NCI-H128 (cell line): ENCODE data around the gene OTOF.

ENCODE experiments used
- DNase-seq: peaks from one replicate; lab custom pipeline; 2025; ENCODE audit not compliant: unreplicated experiment; lab: John Stamatoyannopoulos, UW

Gene OTOF

GRCh38 chr2:26454561-26455001 is 23.3 kb downstream of the OTOF start:
- no peak for DNase-seq

- DNase-seq: no peak
These were observed 24.2 kb downstream of the OTOF start for GRCh38 chr2:26453421-26454329.

GRCh38 chr2:26451700-26452099 is 26.2 kb downstream of the OTOF start:
- no peak for DNase-seq

GRCh38 chr2:26450031-26450635 is 27.8 kb downstream of the OTOF start:
- DNase-seq: no peak

- no peak for DNase-seq
These were observed 28.5 kb downstream of the OTOF start for GRCh38 chr2:26449278-26450030.

GRCh38 chr2:26448651-26449050 is 29.3 kb downstream of the OTOF start:
- DNase-seq: no peak

GRCh38 chr2:26444236-26444635 is 33.7 kb downstream of the OTOF start:
- no peak for DNase-seq

- no peak for DNase-seq
These were observed 35.2 kb downstream of the OTOF start for GRCh38 chr2:26442707-26443106.

- DNase-seq: no peak
These were observed 35.6 kb downstream of the OTOF start for GRCh38 chr2:26442301-26442700.

- no peak for DNase-seq
These were observed 39.0 kb downstream of the OTOF start for GRCh38 chr2:26438926-26439325.

- DNase-seq: no peak
These were observed 39.4 kb downstream of the OTOF start for GRCh38 chr2:26438526-26438925.

- no peak for DNase-seq
These were observed 42.8 kb downstream of the OTOF start for GRCh38 chr2:26435106-26435505.

- DNase-seq: no peak
These were observed 45.1 kb downstream of the OTOF start for GRCh38 chr2:26432859-26433258.

GRCh38 chr2:26432363-26432762 is 45.6 kb downstream of the OTOF start:
- no peak for DNase-seq

- DNase-seq: no peak
These were observed 47.1 kb downstream of the OTOF start for GRCh38 chr2:26430826-26431225.

- peak; percentile 73 for DNase-seq
These were observed 47.9 kb downstream of the OTOF start for GRCh38 chr2:26429779-26430578.

- DNase-seq: no peak
These were observed 49.1 kb downstream of the OTOF start for GRCh38 chr2:26428846-26429245.

- DNase-seq: no peak
These were observed 53.7 kb downstream of the OTOF start for GRCh38 chr2:26424221-26424620.

GRCh38 chr2:26423750-26424149 is 54.2 kb downstream of the OTOF start:
- no peak for DNase-seq

- no peak for DNase-seq
These were observed 54.8 kb downstream of the OTOF start for GRCh38 chr2:26422947-26423629.
